Sigmoid colon (tissue), 4 donors: ENCODE measurements around the gene EID3.

Experiments
- EP300 ChIP-seq, 4 donors: sonication (generic); formaldehyde crosslinking; IDR thresholded peaks; one replicate each; pipeline ENCODE4 v1.6.1; 2017; ENCODE audit warnings: antibody characterized with exemption in 4 of 4
- POLR2A ChIP-seq, 2 donors: fragments of 450-650 bp; IDR thresholded peaks; one replicate each; pipeline ENCODE4 v1.6.1; 2016; ENCODE audit warnings: antibody characterized with exemption in 2 of 2, mild to moderate bottlenecking in 2 of 2, moderate library complexity in 2 of 2
- POLR2AphosphoS5 ChIP-seq, 4 donors: sonication (generic); formaldehyde crosslinking; IDR thresholded peaks; one replicate each; pipeline ENCODE4 v1.6.1; 2017; ENCODE audit warnings: antibody characterized with exemption in 4 of 4
- TF ChIP-seq, protein P1 (sequence below), 4 experiments: fragments of 450-650 bp in 3 of 4; fragments of 200-600 bp in 1 of 4; IDR thresholded peaks; one replicate each; pipeline ENCODE4 v1.5.1; 2016 to 2019; ENCODE audit warnings: antibody characterized with exemption in 4 of 4, mild to moderate bottlenecking in 3 of 4, moderate library complexity in 2 of 4

DNA sequence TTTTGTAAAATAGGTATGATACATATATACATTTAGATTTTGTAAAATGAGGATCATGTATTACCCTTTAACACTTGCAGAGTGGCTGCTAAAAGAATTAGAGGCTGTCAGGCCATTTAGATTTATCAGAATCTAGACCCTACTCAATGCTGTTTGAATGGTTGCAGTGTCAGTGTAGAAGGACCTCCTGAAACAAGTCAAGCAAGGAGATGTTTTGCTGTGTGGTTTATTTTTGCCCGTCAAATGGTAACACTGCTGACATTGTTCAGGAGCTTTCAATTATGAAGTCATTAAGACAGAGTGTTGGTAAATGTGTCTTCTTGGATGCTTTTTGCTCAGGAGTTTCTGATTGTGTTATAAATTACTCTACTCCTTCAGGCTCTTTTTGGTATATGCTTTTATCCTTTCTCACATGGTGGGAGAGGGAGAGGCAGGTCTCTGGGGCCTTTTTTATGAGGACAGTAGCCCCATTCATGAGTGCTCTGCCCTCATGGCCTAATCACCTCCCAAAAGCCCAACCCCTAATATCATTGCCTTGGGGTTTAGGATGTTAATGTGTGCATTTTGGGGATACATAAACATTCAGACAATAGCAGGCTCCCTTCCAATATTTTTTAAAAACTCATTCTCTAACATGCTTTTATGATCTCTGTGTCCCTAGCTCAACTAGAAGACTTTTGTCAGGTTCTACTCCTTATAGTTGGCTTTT lies 16.5 kb downstream of the EID3 start:
- TF ChIP-seq EP300 (IDR thresholded peaks at IDR 0.05): no peak
- TF ChIP-seq, protein P1, sequence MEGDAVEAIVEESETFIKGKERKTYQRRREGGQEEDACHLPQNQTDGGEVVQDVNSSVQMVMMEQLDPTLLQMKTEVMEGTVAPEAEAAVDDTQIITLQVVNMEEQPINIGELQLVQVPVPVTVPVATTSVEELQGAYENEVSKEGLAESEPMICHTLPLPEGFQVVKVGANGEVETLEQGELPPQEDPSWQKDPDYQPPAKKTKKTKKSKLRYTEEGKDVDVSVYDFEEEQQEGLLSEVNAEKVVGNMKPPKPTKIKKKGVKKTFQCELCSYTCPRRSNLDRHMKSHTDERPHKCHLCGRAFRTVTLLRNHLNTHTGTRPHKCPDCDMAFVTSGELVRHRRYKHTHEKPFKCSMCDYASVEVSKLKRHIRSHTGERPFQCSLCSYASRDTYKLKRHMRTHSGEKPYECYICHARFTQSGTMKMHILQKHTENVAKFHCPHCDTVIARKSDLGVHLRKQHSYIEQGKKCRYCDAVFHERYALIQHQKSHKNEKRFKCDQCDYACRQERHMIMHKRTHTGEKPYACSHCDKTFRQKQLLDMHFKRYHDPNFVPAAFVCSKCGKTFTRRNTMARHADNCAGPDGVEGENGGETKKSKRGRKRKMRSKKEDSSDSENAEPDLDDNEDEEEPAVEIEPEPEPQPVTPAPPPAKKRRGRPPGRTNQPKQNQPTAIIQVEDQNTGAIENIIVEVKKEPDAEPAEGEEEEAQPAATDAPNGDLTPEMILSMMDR (IDR thresholded peaks at IDR 0.05): no peak
- no peak for TF ChIP-seq POLR2A (IDR thresholded peaks at IDR 0.05)
- no peak for TF ChIP-seq POLR2AphosphoS5 (IDR thresholded peaks at IDR 0.05)
